HG03060 (cell line): ENCODE measurements around the gene GLRX.
"Not testable (repeated sequence)": the region's sequence is repeated elsewhere in the genome, so short reads cannot be mapped to it uniquely, and the experiment has no call there.

Experiments used
- ATAC-seq: cut with Tn5 transposase; IDR thresholded peaks from one replicate; pipeline ENCODE4 v1.9.1; 2021; ENCODE audit warnings: low read depth, moderate number of reproducible peaks; ENCODE audit not compliant: unreplicated experiment

Gene GLRX

DNA sequence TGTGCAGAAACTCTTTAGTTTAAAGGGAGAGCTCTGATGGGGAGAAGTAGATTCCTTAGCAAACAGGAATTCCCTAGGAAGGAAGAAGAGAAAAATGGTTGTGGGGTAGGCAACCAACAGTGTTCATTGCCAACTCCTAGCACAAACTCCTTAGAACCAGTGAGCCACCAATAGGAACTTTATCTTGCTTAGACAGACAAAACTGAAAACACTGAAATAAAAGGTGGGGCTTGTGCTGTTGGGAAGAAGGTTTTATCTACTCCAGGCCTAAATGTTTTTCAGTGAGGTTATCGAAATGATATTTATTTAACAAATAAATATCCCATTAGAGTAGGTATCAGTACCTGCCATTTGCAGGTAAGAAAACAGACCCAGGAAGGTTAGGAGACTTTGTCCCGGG is 7.7 kb upstream of the GLRX start:
- ATAC-seq: no peak

DNA sequence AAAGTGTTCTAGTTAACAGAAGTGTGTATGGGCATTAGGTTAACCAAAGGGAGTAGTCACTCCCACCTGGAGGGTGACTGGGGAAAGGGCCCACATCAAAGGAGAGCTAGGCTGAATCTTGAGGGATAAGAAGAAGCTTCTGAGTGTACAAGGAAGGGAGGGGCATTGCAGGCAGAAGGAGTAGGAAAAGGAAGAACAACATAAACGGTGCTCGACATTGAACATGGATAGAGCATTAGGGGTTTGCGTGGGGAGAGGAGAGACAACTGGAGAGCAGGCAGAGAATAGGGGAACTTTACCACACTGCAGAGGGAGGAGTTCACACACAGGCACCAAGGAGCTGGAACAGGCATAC is 5.3 kb upstream of the GLRX start:
- no peak for ATAC-seq

DNA sequence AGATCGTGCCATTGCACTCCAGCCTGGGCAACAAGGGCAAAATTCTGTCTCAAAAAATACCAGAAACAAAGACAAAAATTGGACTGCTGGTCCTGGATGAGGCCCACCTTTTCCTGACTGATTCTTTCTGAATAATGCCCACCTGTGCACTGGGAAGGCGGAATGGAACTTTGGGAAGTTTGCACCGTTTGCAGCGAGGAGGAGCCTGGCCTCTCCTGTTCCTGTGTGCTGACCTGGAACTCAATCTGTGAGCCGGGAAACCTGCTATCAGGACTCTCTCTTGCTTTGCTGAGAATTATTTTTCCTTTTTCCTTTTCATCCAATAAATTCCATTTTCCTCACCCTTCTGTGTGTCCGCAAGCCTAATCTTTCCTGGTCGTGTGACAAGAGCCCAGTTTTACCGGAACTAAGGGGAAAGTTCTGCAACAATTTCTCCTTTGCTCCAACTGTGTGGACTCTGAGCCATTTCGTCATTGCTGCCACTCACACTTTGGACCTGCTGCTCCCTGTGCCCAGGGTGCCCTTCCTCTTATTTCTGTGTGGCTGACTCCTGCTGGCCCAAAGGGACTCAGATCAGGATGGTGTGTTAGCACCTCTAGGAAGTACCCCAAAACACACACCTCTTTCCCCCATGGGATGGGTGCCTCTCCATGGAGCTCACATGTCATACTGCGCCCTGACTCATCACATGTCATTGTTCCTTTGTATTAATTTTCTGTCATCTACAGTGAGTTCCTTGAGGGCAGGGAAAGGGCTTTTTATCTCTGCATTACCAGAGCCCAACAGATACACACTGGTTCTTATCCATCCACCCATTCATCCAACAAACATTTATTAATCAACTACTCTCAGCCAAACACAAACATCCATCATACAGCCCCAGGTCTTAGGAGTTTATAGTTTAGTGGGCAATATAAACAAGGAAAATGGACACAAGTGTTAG is 4.7 kb upstream of the GLRX start:
- ATAC-seq: no peak

DNA sequence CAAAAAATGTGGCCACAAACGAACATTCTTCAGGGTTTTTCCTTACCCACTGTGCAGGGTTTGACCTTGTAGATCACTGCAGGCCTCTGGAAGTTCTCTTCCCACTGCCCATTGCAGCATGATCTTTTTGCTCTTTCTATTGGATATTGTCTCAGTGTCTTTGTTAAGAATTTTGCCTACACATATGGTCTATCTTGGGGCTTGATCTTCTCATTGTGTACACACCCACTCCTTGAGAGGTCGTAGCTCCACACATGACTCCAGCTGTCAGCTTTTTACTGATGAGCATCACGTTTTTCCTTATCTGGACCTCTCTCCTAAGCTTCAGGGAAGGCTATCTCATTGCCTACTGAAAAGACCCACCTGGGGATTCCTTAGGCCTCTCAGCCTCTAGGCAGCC is 3.0 kb upstream of the GLRX start:
- ATAC-seq: no peak

DNA sequence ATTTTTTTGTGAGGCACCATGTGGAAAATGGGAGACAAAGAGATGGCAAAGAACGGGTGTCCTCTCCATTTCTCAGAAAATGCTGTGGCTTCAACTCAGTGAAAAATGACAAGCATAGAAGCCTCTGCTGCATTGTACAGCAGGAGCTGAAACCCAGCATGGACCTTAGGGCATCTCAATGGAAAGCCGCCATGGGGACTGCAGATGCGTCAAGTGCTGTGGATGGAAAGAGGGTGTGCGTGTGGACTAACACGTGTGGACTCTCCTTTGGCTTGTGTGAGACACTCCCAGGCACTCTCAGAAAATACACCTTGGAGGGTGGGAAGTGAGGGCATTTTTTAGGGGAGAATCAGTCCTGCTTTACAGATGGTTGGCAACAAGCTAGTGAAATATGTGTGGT is 2.2 kb upstream of the GLRX start:
- no peak for ATAC-seq

DNA sequence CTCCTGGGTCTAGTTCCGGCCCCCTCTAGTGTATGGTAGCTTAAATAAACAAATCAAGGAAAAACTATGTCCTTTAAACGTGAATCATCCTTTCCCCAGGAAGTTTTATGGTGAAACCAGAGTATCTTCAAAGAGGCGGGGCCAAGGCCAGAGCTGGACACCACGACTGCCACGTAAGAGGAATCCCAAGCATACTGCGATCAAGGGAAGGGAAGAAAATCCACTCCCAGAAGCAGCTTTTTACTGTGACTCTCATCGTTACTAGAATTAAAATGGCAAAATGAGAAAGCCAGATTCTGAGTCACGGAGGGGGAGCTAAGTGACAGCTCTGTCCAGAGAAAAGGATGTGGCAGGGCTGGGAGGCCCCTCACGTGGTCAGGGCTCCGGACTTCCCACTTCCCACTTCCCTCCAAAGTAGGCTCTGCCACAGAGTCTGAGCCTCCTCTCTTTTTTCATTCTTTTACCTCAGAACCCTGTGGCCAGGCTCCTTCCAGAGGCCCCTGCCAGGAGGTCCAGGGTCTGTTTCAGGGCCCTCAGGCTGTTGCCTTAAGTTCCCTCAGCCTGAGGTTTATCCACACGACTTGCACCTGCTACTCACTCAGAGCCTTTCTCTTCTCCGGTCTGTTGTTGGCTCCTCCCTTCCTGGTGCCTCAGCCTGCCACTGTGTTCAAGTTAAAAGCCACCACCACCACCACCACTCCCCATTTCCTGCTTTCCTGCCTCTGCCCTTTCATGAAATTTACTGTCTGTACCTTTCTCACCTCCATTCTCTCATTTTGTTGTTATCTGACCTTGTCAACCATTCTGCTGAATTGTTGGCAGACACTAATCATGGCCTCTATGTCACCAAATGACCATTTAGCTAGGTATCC is 1.4 kb upstream of the GLRX start:
- no peak for ATAC-seq

DNA sequence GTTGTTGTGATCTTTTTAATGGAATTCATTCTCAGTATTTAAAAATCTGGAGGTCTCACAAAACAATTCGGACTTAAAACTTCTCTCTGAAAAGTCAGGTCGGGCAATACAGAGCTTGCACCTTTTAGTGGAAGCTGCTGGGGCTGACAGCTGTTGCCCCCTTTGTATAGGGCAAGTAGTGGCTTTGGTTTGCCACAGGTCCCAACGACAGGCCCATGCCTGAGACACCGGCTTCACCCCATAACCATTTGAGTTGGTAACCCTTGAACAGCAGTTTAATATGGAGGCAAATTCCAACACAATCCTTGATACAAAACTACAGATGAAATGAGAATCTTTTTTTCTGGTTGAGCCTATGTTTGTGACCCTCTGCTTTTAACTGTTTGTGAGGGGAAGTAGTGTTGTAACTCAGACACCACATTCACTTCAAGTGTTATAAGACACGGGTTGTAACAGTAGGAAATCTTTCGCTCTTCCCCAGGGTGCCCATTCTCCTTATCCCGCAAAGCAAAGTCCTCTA is 752 bp upstream of the GLRX start:
- no peak for ATAC-seq

DNA sequence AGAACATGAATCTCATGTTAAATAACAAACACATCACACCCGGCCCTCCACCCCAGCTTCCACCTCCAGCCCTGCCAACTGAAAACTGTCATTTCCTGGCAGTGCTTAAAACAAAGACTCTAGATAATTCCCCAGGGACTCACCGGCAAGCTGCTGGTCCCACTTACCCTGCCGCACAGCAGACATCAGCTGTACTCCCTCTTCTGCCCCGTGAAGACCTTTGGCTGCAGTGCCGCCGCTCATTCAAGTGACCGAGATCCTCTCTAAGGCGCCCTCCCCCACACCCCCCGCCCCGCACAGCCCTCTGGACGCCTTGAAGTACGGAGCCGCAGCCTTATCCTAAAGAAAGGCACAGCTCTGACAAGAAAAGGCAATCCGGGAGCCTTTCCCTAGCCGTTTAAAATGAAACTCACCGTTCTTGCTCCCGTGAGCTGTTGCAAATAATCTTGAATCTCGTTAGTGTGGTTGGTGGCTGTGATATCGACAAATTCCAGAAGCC is 434 bp downstream of the GLRX start:
- peak; percentile 44 for ATAC-seq

DNA sequence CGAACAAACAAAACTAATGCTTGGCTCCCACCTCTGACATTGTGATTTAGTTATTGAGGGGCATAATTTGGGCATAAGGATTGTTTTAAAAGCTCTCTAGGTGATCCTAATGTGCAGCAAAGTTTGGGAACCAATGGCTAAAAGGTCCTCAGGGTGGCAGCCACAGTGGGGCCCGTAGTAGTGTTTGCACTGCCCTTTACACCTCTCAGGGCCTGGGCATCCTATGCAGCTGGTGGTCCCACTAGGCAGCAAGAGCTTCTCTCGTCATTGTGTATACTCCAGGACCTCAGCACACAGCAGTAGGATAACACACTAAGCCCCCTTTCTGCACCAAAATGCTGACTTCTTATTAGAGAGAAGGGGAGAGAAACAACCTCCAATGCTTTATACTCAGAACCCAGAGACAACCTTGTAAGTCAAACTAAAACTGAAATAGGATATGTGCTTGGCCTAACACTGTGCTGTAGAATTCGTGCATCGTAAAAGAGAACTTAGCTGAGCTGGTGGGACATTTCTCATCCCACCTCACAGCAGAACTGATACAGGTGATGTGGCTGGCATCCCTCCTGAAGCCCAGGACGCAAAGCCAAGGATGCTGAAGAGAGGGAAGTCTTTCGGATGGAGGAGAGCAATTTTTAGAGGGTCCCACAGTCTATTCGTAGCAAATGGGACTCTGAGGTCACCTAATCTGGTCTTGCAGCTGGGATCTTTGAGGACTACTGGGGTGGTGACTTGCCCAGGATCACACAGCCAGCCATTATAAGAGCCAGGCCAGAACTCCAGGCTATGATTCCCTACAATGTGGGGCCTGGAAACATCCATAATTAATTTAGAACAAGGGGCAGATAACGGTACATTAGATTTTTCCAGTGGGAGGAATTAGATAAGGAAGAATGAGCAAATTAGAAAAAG is 1.2 kb downstream of the GLRX start:
- ATAC-seq: no peak

DNA sequence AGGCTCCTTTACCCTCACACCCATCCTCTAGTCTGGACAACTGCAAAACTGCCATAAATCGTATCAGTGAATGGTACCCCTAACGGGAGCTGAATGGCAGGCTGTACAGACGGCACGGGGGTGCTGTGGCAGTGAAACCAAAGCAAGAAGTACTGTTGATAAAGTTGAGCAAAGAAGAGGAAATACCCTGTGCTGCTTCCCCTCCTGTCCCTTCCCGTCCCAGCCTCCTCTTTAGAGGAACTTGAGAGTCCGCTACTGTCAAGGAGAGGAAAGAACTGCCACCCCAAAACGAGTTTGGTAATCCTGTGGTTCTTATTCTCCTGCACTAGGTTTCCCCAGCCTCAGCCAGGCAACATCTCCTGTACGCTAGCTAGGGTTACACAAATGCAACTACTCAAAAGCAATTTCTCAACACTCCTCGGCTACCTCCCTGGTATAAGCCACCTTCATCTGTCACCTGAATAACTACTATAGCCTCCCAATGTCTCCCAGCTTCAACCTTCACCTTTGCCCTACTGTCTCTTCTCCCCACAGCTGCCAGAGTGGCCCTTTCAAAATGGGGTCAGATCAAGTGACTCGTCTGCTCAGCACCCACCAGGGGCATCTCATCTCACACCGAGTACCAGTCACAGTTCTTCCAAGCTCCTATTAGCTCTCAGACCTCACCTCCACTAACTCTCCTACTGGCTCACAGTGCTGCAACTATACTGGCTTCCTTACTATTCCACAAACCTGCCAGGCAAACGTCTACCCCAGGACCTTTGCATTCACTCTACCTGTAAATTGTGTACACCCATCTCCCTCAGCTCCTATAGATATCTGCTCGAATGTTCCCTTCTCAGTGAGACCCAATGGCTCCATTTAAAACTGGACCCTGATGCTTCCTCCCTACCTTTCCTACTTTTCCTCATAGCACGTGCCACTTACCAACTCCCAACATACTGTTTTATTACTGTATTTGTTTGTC is 4.1 kb downstream of the GLRX start:
- ATAC-seq: no peak

DNA sequence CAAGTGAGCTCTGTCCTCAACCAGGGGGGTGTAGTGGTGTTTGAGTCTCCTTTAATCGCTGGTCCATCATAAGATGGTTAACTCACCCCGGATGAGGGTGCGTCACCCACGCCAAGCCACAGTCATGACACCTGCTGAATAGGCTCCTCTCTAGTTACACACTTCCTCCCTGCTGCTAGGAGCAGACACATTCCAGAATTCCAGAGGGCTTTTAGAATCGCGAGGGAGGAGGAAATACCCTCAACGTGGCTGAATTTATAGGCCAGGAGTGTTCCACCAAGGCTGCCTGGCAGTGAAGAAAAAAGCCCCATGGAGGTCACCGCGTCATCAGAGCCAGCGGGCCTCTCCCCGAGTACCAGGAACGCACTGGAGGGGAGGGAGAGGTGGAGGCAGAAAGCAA is 5.1 kb downstream of the GLRX start:
- no peak for ATAC-seq

DNA sequence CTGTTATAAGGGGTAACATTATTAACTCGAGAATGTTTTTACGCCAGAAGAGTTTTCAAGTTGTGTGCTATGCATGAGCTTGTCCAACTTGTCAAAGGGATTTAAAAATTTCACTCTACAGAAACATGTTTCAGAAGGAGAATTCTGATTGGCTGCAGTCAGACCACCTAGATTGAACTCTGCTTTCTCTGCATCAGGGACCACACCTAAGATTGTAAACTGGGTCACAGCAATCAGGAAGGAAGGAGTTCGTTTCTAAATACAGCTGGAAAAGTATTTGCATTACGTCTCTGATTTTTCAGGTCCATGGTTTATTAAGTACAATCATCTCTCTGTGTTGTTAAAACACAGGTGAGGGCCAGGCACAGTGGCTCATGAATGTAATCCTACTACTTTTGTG is 5.8 kb downstream of the GLRX start:
- ATAC-seq: no peak

DNA sequence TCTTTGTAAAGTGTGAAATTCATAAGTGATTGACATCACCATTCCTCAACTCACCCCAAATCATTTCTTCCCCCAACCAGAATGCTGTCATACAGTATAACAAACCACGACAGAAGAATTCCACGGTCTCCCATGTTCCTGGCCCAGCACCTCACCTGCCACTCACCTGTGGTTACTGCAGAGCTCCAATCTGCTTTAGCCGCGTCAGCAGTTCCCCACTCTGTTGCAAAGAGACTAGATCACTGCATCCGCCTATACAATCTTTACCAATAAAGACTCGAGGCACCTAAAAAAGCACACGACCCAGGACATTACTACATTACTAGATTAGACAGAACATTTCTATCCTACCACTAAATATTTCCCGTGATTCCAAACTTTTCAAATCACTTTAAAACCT is 6.2 kb downstream of the GLRX start:
- ATAC-seq: no peak

DNA sequence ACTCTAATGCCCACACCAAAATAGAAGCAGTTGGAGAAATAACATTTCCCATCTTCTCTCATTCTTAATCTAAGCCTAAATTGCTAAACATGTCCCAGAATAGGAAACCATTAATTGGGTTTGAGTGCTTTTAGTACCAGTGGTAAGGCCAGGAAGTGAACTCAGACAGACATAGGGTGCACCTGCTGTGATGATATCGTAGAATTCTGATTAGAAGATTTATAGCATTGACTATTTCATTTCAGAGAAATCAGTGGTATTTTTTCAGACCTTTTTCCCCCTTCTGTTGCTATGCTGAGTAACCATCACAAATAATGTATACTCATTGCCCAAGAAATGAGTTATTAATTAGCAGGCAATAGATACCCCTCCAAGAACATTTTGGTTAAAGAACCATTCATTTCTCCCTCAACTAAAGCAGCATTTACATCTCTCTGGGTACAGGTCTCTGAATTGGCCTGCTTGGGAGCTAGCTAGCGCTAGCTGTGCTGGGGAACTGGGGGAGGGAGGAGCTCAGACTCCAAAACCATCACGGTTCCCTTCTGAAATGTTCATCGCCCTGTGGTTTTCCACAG is 7.3 kb downstream of the GLRX start:
- no peak for ATAC-seq

DNA sequence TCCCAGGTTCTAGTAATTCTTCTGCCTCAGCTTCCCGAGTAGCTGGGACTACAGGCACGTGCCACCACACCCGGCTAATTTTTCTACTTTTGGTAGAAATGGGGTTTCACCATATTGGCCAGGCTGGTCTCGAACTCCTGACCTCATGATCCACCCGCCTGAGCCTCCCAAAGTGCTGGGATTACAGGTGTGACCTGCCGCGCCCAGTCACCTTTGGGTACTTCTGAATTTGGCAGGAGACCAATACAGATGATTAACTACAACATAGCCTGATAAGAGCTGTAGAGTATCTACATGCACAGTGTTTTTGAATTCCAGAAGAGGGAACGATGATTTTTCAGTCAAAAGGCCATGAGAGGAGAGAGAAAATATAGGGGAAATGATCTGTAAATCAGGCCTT is 9.5 kb downstream of the GLRX start:
- not testable (repeated sequence) for ATAC-seq

DNA sequence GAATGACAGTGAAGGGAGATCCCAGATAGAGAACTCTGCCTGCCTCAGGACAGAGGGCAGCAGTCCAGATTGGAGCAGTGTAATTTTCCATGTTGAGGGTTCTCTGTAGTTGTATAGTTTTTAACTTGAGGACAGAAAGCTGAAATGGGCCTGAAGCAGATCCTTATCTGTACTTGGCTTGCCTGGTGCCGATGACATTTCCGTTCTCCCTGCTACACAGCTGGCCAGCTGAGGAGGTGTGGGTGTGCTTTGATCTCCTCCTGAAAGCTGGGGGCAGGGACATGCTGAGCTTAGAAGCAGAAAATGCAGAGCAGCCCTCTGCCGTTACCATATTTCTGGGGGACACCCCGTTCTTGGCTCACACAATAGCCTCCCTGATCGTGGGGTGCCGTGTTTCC is 10.5 kb downstream of the GLRX start:
- ATAC-seq: no peak

DNA sequence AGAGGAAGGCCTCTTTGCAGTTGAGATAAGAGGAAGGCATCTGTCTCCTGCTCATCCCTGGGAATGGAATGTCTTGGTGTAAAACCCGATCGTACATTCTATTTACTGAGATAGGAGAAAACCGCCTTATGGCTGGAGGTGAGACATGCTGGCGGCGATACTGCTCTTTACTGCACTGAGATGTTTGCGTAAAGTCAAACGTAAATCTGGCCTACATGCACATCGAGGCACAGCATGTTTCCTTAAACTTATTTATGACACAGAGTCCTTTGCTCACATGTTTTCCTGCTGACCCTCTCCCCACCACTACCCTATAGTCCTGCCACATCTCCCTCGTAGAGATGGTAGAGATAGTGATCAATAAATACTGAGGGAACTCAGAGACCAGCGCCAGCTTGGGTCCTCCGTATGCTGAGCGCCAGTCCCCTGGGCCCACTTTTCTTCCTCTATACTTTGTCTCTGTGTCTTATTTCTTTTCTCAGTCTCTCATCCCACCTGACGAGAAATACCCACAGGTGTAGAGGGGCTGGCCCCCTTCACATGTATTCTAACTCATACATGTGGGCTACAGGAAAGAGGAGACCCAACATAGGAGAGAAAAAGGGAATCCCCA is 11.0 kb downstream of the GLRX start:
- not testable (repeated sequence) for ATAC-seq

DNA sequence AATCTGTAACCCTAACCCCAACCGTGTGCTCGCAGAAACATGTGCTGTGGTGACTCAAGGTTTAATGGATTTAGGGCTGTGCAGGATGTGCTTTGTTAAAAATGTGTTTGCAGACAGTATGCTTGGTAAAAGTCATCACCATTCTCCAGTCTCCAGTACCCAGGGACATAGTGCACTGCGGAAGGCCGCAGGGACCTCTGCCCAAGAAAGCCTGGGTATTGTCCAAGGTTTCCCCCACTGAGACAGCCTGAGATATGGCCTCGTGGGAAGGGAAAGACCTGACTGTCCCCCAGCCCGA is 11.5 kb downstream of the GLRX start:
- ATAC-seq: not testable (repeated sequence)
